GM13976 (cell line): ENCODE results near the gene ZNF521.

ENCODE experiments used
- DNase-seq: peaks from one replicate; pipeline ENCODE4 v3.0.0; 2012; ENCODE audit warnings: low spot score
- CTCF ChIP-seq: IDR thresholded peaks from 2 replicates; pipeline ENCODE4 v1.5.1; 2012; ENCODE audit warnings: borderline replicate concordance, mild to moderate bottlenecking; ENCODE audit not compliant: insufficient read depth; ENCODE audit errors: extremely low read depth, missing control alignments, control extremely low read depth
- in situ Hi-C: fragments of 300-500 bp; cut with MboI; formaldehyde crosslinking; loops from one replicate; pipeline ENCODE4 v1.12.0; 2022; ENCODE audit warnings: low sequenced_read_pairs, mixed read lengths, inconsistent platforms; ENCODE audit not compliant: unreplicated experiment

The ZNF521 gene

GRCh38 chr18:25248755-25249154, 103.2 kb downstream of the ZNF521 start:
- in situ Hi-C loops: no loop called here
- no peak for DNase-seq
- no peak for TF ChIP-seq CTCF

GRCh38 chr18:25247725-25248124, 104.2 kb downstream of the ZNF521 start:
- no peak for DNase-seq
- no peak for TF ChIP-seq CTCF
- in situ Hi-C loops: no loop called here

GRCh38 chr18:25244924-25245698, 106.9 kb downstream of the ZNF521 start:
- no peak for TF ChIP-seq CTCF
- DNase-seq: no peak
- in situ Hi-C loops: no loop called here

- in situ Hi-C loops: no loop called here
- TF ChIP-seq CTCF: no peak
- no peak for DNase-seq
Observed at GRCh38 chr18:25244170-25244569, 107.8 kb downstream of the ZNF521 start.

- no peak for TF ChIP-seq CTCF
- DNase-seq: no peak
- in situ Hi-C loops: no loop called here
Observed at GRCh38 chr18:25243754-25244153, 108.2 kb downstream of the ZNF521 start.

GRCh38 chr18:25243257-25243656, 108.7 kb downstream of the ZNF521 start:
- no peak for TF ChIP-seq CTCF
- no peak for DNase-seq
- in situ Hi-C loops: no loop called here

GRCh38 chr18:25240420-25240770, 111.6 kb downstream of the ZNF521 start:
- in situ Hi-C loops: no loop called here
- no peak for DNase-seq
- TF ChIP-seq CTCF: no peak
